GM12878 (cell line): ENCODE data around the gene CAMK2D. TPM values are rescaled to one million over a fixed set of nuclear protein-coding genes. Genes with fewer than 3 reads are reported as not detected.

Experiments
- ATAC-seq: fragments of 200-7000 bp; cut with Tn5 transposase; 3 replicates; pipeline ENCODE4 v1.9.1; 2020; ENCODE audit warnings: mild to moderate bottlenecking, moderate library complexity
- BruUV-seq: library from RNA; stranded (reverse); fragments of 400-500 nt; replicated peaks from 2 replicates; lab custom pipeline; 2021; lab: Mats Ljungman, UMichigan
- CTCF ChIA-PET: fragments of 300-600 bp; sonication (Branson Sonifier 250); formaldehyde crosslinking; extraction: SDS; loops from one replicate; lab custom pipeline; 2021; ENCODE audit warnings: inconsistent platforms; lab: Yijun Ruan, JAX
- POLR2A ChIA-PET: fragments of 350-600 bp; formaldehyde crosslinking; extraction: SDS; loops from one replicate; lab custom pipeline; 2021; ENCODE audit warnings: inconsistent platforms; lab: Charles Lee
- RAD21 ChIA-PET: fragments of 300-600 bp; sonication (Branson Sonifier 250); formaldehyde crosslinking; loops from one replicate; lab custom pipeline; 2023; ENCODE audit warnings: antibody characterized with exemption; ENCODE audit not compliant: unreplicated experiment; lab: Charles Lee
- SMC1A ChIA-PET: fragments of 300-600 bp; sonication (Branson Sonifier 250); formaldehyde crosslinking; loops from one replicate; lab custom pipeline; 2023; ENCODE audit not compliant: unreplicated experiment, uncharacterized antibody; lab: Charles Lee
- DNase-seq: peaks from one replicate; pipeline ENCODE4 v3.0.0-alpha.2; 2011; ENCODE audit warnings: low read depth, low spot score
- FAIRE-seq: peaks from 3 replicates; lab custom pipeline; 2011; peaks lifted over from hg19 to GRCh38; lab: Jason Lieb, UNC
- H2AFZ ChIP-seq: 2 replicates; pipeline ENCODE4 v1.6.0; 2011; ENCODE audit warnings: low read depth, low read length, control low read depth; ENCODE audit not compliant: control insufficient read depth
- H3K27ac ChIP-seq: 2 replicates; pipeline ENCODE4 v1.5.1; 2011; ENCODE audit warnings: control low read depth; ENCODE audit not compliant: control insufficient read depth, insufficient read depth
- H3K27me3 ChIP-seq, 2 experiments: replicated peaks in 1 of 2; 2 replicates each; pipeline versions ENCODE4 v1.6.0 to v1.6.1; 2011; ENCODE audit warnings: low read length in 1 of 2; ENCODE audit not compliant: control insufficient read depth in 2 of 2, insufficient read depth in 2 of 2
- H3K36me3 ChIP-seq, 2 experiments: 2 replicates each; pipeline ENCODE4 v1.5.1; 2011; ENCODE audit warnings: low read length in 1 of 2; ENCODE audit not compliant: control insufficient read depth in 2 of 2, insufficient read depth in 2 of 2
- H3K4me1 ChIP-seq: 2 replicates; pipeline ENCODE4 v1.6.1; 2011; ENCODE audit warnings: mild to moderate bottlenecking, low read length, moderate library complexity, mixed read lengths; ENCODE audit not compliant: control insufficient read depth, insufficient read depth
- H3K4me2 ChIP-seq: 2 replicates; pipeline ENCODE4 v1.6.0; 2011; ENCODE audit warnings: control low read depth; ENCODE audit not compliant: control insufficient read depth, insufficient read depth
- H3K4me3 ChIP-seq: fragments of 200-600 bp; sonication (generic); 2 replicates; pipeline ENCODE4 v1.5.1; 2016
- H3K79me2 ChIP-seq: 2 replicates; pipeline ENCODE4 v1.6.0; 2011; ENCODE audit warnings: low read length; ENCODE audit not compliant: control insufficient read depth, insufficient read depth
- H3K9ac ChIP-seq: 2 replicates; pipeline ENCODE4 v1.8.0; 2011; ENCODE audit warnings: low read length, control low read depth, mixed read lengths; ENCODE audit not compliant: control insufficient read depth, insufficient read depth
- H3K9me3 ChIP-seq: replicated peaks from 3 replicates; pipeline ENCODE4 v1.5.1; 2011; ENCODE audit warnings: mild to moderate bottlenecking, low read length; ENCODE audit not compliant: control insufficient read depth, insufficient read depth
- H4K20me1 ChIP-seq: 2 replicates; pipeline ENCODE4 v1.6.0; 2011; ENCODE audit not compliant: control insufficient read depth, insufficient read depth
- ATF2 ChIP-seq: IDR thresholded peaks from 2 replicates; pipeline ENCODE4 v1.6.1; 2012; ENCODE audit warnings: low read length, inconsistent platforms
- ATF7 ChIP-seq: fragments of 450-650 bp; IDR thresholded peaks from 2 replicates; pipeline ENCODE4 v1.6.1; 2016; ENCODE audit warnings: low read depth, mild to moderate bottlenecking
- BHLHE40 ChIP-seq, 2 experiments: fragments of 450-650 bp in 1 of 2; IDR thresholded peaks; 2 replicates each; pipeline ENCODE4 v1.6.1; 2011 to 2017; ENCODE audit warnings: low read depth in 2 of 2, borderline replicate concordance in 1 of 2, improper control_type of control experiment in 1 of 2, low read length in 1 of 2, mild to moderate bottlenecking in 1 of 2
- CEBPB ChIP-seq, 2 experiments: fragments of 150-350 bp in 1 of 2; IDR thresholded peaks; 2 replicates each; pipeline ENCODE4 v1.6.1; 2012 to 2014; ENCODE audit warnings: low read depth in 2 of 2, low read length in 2 of 2, borderline replicate concordance in 1 of 2, inconsistent platforms in 1 of 2
- CHD2 ChIP-seq: IDR thresholded peaks from 2 replicates; pipeline ENCODE4 v1.6.1; 2011; ENCODE audit warnings: low read depth, low read length, improper control_type of control experiment, borderline replicate concordance
- GATAD2B ChIP-seq: fragments of 450-650 bp; conservative IDR thresholded peaks from 2 replicates; pipeline ENCODE4 v1.6.1; 2017; ENCODE audit warnings: low read depth, mild to moderate bottlenecking, moderate library complexity
- MTA2 ChIP-seq: fragments of 450-650 bp; IDR thresholded peaks from 2 replicates; pipeline ENCODE4 v1.6.1; 2016; ENCODE audit warnings: low read depth, mild to moderate bottlenecking, moderate library complexity
- RAD51 ChIP-seq: fragments of 450-650 bp; IDR thresholded peaks from 2 replicates; pipeline ENCODE4 v1.6.1; 2016; ENCODE audit warnings: moderate library complexity, mild to moderate bottlenecking, inconsistent platforms
- RB1 ChIP-seq: fragments of 450-650 bp; formaldehyde crosslinking; IDR thresholded peaks from 2 replicates; pipeline ENCODE4 v1.6.1; 2017; ENCODE audit warnings: mild to moderate bottlenecking, borderline replicate concordance
- REST ChIP-seq: IDR thresholded peaks from 2 replicates; pipeline ENCODE4 v1.6.1; 2012; ENCODE audit warnings: mild to moderate bottlenecking, low read depth, low read length
- RUNX3 ChIP-seq: IDR thresholded peaks from 2 replicates; pipeline ENCODE4 v1.6.1; 2012; ENCODE audit warnings: low read length, inconsistent platforms
- TBL1XR1 ChIP-seq: IDR thresholded peaks from 2 replicates; pipeline ENCODE4 v1.6.1; 2012; ENCODE audit warnings: low read depth, low read length, improper control_type of control experiment
- ZNF217 ChIP-seq: fragments of 450-650 bp; IDR thresholded peaks from 2 replicates; pipeline ENCODE4 v1.6.1; 2017; ENCODE audit warnings: antibody characterized with exemption, mild to moderate bottlenecking
- WGBS: methylation state at CpG from one replicate; pipeline ENCODE4 v1.1.6; 2016; ENCODE audit warnings: low lambda C conversion rate; ENCODE audit not compliant: insufficient replicate concordance, insufficient coverage; ENCODE audit errors: missing lambda C conversion rate; 5-methylcytosine and 5-hydroxymethylcytosine counted together
- in situ Hi-C: fragments of 300-500 bp; cut with MboI; formaldehyde crosslinking; loops from 9 replicates; pipeline ENCODE4 v1.14.3; 2018; ENCODE audit warnings: mixed read lengths
- intact Hi-C: fragments of 100-400 bp; cut with micrococcal nuclease; formaldehyde crosslinking; loops from one replicate; pipeline ENCODE4 v1.14.2; 2022; ENCODE audit not compliant: unreplicated experiment
- polyA plus RNA-seq, 11 experiments: library from polyadenylated mRNA; depleted of rRNA in 4 of 11; unstranded in 6 of 11; stranded (reverse) in 5 of 11; fragments of >200 nt; fragmentation: Nextera tagmentation in 4 of 11; fragmentation: Illumina TruSeq in 1 of 11; extraction: Ambion mirVana in 4 of 11; extraction: Trizol in 1 of 11; gene quantifications; 1 replicate in 1 of 11; 2 replicates in 10 of 11; pipeline versions ENCODE4 v1.2.1 to v1.2.3, GENCODE V29; 2011 to 2016; ENCODE audit warnings: inconsistent platforms in 2 of 11, missing spikeins in 2 of 11, low read depth in 1 of 11
- total RNA-seq, 4 experiments: library from RNA; depleted of rRNA in 3 of 4; stranded (reverse); fragments of >200 nt in 3 of 4; fragmentation: Illumina TruSeq in 1 of 4; extraction: Trizol in 1 of 4; gene quantifications; 2 replicates each; pipeline versions ENCODE4 v1.2.1 to v1.2.3, GENCODE V29; 2013 to 2021
- TF ChIP-seq, protein P1 (sequence below): fragments of 450-650 bp; IDR thresholded peaks from 2 replicates; pipeline ENCODE4 v1.6.1; 2016; ENCODE audit warnings: mild to moderate bottlenecking

The CAMK2D gene
- total and polyA plus RNA-seq, 10 of the 15 experiments (the other 5 are each of a cell fraction or from before 2014, with no cell fraction given): 6.9 to 88.5 (median 12.9) TPM

- WGBS: 57% methylated on average over 4 of the region's 4 CpGs
- in situ Hi-C loops: no loop called here
- no TSS peak for BruUV-seq
- TF ChIP-seq REST: no peak
- peak; percentile 68 for TF ChIP-seq ZNF217
- peak; percentile 82 for TF ChIP-seq ATF7
- peak; percentile 65; the same call in 1 of the 2 replicates for TF ChIP-seq GATAD2B
- no peak for TF ChIP-seq TBL1XR1
- peak; percentile 88 for TF ChIP-seq RUNX3
- peak; percentile 57; the same call in 1 of the 2 replicates for TF ChIP-seq ATF2
- TF ChIP-seq CEBPB (IDR thresholded peaks at IDR 0.05; ENCODE audit: borderline replicate concordance in 1 of 2, low read depth in 2 of 2, low read length in 2 of 2): no peak
- TF ChIP-seq CHD2: peak; percentile 33; the same call in 1 of the 2 replicates
- TF ChIP-seq, protein P1, sequence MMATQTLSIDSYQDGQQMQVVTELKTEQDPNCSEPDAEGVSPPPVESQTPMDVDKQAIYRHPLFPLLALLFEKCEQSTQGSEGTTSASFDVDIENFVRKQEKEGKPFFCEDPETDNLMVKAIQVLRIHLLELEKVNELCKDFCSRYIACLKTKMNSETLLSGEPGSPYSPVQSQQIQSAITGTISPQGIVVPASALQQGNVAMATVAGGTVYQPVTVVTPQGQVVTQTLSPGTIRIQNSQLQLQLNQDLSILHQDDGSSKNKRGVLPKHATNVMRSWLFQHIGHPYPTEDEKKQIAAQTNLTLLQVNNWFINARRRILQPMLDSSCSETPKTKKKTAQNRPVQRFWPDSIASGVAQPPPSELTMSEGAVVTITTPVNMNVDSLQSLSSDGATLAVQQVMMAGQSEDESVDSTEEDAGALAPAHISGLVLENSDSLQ: peak; percentile 95
- peak; percentile 27; the same call in 1 of the 2 replicates for TF ChIP-seq RB1
- TF ChIP-seq BHLHE40 (IDR thresholded peaks at IDR 0.05; ENCODE audit: borderline replicate concordance in 1 of 2, low read depth in 2 of 2, low read length in 1 of 2): peak; percentile 32 to 37; a peak in 1 of 4 replicates
- TF ChIP-seq RAD51: peak; percentile 39; the same call in 1 of the 2 replicates
- TF ChIP-seq MTA2: peak; percentile 87
Measured at GRCh38 chr4:113687067-113687718, 74.3 kb downstream of the CAMK2D start.

More at GRCh38 chr4:113687067-113687718, 74.3 kb downstream of the CAMK2D start:
- Histone ChIP-seq H3K36me3 (peaks cover 0 to 4% of the 10 kb centered on the region in 2 experiments; a peak in 2 of 4 replicates), H3K4me3 (no peak overlapping the region), H3K27me3 (no peaks in the 10 kb centered on the region), H3K27ac (no peak overlapping the region), H3K9me3 (no peaks in the 10 kb centered on the region; the same call in 2 of the 3 replicates), H3K9ac (no peak overlapping the region), H4K20me1 (no peaks in the 10 kb centered on the region), H3K4me1 (peaks cover 34% of the 10 kb centered on the region), H3K4me2 (no peak overlapping the region), H2AFZ (no peak overlapping the region), H3K79me2 (peaks cover 11% of the 10 kb centered on the region)
- DNase-seq: peak; percentile 39
- intact Hi-C loops: loop anchor here (1.0 to 2.0 kb wide), 2 partner anchors 51 to 74 kb away; partner anchors contain the start of gene CAMK2D
- ChIA-PET SMC1A (interaction anchor here (0.8 to 4.5 kb wide), 7 partner anchors 9 to 72 kb away, joined by 3 to 18 read pairs (median 5); no protein-coding TSS in a partner anchor), CTCF (interaction anchor here (1.0 to 1.2 kb wide), 2 partner anchors 13 to 14 kb away, joined by 3 read pairs; no protein-coding TSS in a partner anchor), RAD21 (interaction anchor here (0.6 to 2.7 kb wide), 3 partner anchors 13 to 49 kb away, joined by 3 to 10 read pairs (median 4); no protein-coding TSS in a partner anchor), POLR2A (no interaction called here)
- FAIRE-seq: peak; percentile 44
- peak; percentile 78 for ATAC-seq
